Measurements from ENCODE around the gene UBAC2.

DNA sequence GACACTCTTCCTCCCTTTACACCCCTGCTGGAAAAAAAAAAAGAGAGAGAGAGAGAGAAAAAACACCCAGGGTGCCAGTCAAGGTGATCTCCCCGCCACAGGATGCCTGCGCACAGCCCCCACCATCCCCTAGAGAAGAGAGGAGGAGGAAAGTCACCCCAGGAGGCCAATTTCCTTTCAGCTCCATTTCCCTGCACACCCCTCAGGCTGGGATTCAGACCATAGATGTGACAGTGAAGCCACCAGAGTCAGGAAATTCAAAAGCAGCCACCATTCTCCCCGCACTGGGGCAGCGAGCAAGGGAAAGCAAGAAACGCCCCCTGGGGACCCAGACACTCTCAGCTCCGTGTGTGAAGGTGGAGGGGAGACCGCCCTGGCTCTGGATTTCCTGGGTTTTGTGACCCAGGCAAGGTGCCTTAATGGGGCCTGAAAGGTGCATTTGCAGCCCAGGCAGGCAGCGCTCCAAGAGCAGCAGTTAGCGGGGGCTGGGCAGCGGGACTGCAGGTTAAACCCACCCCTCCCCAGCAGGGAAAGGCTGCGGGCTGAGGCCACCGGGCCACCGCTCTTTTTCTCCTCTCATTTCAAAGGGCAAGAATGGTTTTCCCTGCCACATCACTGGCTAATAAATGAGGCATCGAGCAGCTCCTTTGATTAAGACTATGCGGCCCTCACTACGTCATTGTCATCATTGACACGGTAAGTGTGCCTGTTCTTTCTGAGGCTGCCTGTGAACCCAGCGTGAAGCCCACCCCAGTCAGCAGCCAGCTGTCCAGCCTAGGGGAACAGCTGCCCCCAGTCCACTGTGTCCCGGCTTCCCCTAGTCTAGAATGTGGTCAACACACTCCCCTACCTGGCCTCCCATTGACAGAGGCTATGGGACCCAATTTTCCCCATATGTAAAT lies 216.8 kb downstream of the UBAC2 start:
- TF ChIP-seq POLR2A (IDR thresholded peaks at IDR 0.05) (no peak), CTCF (IDR thresholded peaks at IDR 0.05) (no peak), EP300 (IDR thresholded peaks at IDR 0.05) (no peak)

Data from sigmoid colon (tissue), 4 donors.